Loucy (cell line): ENCODE measurements around the gene ACP6.

Source experiments
- H2AFZ ChIP-seq: fragments of 200-600 bp; sonication (generic); 2 replicates; pipeline ENCODE4 v1.6.0; 2016; ENCODE audit warnings: antibody characterized with exemption, mild to moderate bottlenecking, low read length, moderate library complexity
- H3F3A ChIP-seq: fragments of 200-600 bp; 2 replicates; pipeline ENCODE4 v1.6.0; 2016; ENCODE audit warnings: antibody characterized with exemption, low read depth, mild to moderate bottlenecking
- H3K27me3 ChIP-seq: fragments of 200-600 bp; sonication (generic); 2 replicates; pipeline ENCODE4 v1.6.1; 2014; ENCODE audit warnings: low read length, mild to moderate bottlenecking; ENCODE audit not compliant: insufficient read depth, poor library complexity, severe bottlenecking
- H3K36me3 ChIP-seq: fragments of 200-600 bp; sonication (generic); 2 replicates; pipeline ENCODE4 v1.6.1; 2016; ENCODE audit warnings: low read length; ENCODE audit not compliant: insufficient read depth
- H3K4me1 ChIP-seq: fragments of 200-600 bp; sonication (generic); 2 replicates; pipeline ENCODE4 v1.5.1; 2014; ENCODE audit warnings: low read length, mild to moderate bottlenecking; ENCODE audit not compliant: insufficient read depth, poor library complexity, severe bottlenecking
- H3K4me2 ChIP-seq: fragments of 200-600 bp; sonication (generic); 2 replicates; pipeline ENCODE4 v1.6.0; 2014; ENCODE audit warnings: antibody characterized with exemption, low read length, low read depth, mild to moderate bottlenecking; ENCODE audit not compliant: poor library complexity, severe bottlenecking
- H3K4me3 ChIP-seq: fragments of 200-600 bp; sonication (generic); 2 replicates; pipeline ENCODE4 v1.5.1; 2014; ENCODE audit warnings: low read length, mild to moderate bottlenecking, mixed read lengths; ENCODE audit not compliant: poor library complexity, severe bottlenecking
- H3K79me2 ChIP-seq: fragments of 200-600 bp; sonication (generic); 2 replicates; pipeline ENCODE4 v1.6.1; 2014; ENCODE audit warnings: low read length; ENCODE audit not compliant: insufficient read depth
- H3K9ac ChIP-seq: fragments of 200-600 bp; sonication (generic); 2 replicates; pipeline ENCODE4 v1.6.0; 2014; ENCODE audit warnings: mild to moderate bottlenecking, low read depth, low read length, moderate library complexity; ENCODE audit not compliant: poor library complexity, severe bottlenecking
- H3K9me2 ChIP-seq: fragments of 200-600 bp; sonication (generic); replicated peaks from 2 replicates; pipeline ENCODE4 v1.6.1; 2016; ENCODE audit warnings: low read depth, low read length, mixed read lengths
- H3K9me3 ChIP-seq: fragments of 200-600 bp; sonication (generic); 2 replicates; pipeline ENCODE4 v1.6.1; 2014; ENCODE audit warnings: mild to moderate bottlenecking, antibody characterized with exemption, low read length, low read depth; ENCODE audit not compliant: insufficient read depth
- H4K20me1 ChIP-seq: fragments of 200-600 bp; sonication (generic); 2 replicates; pipeline ENCODE4 v1.6.0; 2014; ENCODE audit warnings: antibody characterized with exemption, low read length, mild to moderate bottlenecking; ENCODE audit not compliant: insufficient read depth, poor library complexity, severe bottlenecking
- CTCF ChIP-seq: fragments of 200-600 bp; sonication (generic); conservative IDR thresholded peaks from 2 replicates; pipeline ENCODE4 v1.5.1; 2014; ENCODE audit warnings: mild to moderate bottlenecking, antibody characterized with exemption, low read length
- EZH2phosphoT487 ChIP-seq: fragments of 200-600 bp; IDR thresholded peaks from 2 replicates; pipeline ENCODE4 v1.6.1; 2018; ENCODE audit warnings: antibody characterized with exemption, mild to moderate bottlenecking, moderate library complexity, borderline replicate concordance

The ACP6 gene

GRCh38 chr1:147654511-147654910 lies 15.8 kb downstream of the ACP6 start:
- no peaks in the 10 kb centered on the region for H3K9me3 ChIP-seq
- no peak overlapping the region for H3K9ac ChIP-seq
- no peaks in the 10 kb centered on the region for H3F3A ChIP-seq
- no peaks in the 10 kb centered on the region for H3K4me1 ChIP-seq
- H2AFZ ChIP-seq = no peak overlapping the region
- TF ChIP-seq EZH2phosphoT487 (no peak), CTCF (no peak)
- no peaks in the 10 kb centered on the region for H4K20me1 ChIP-seq
- peaks cover 28% of the 10 kb centered on the region; the same call in 1 of the 2 replicates for H3K36me3 ChIP-seq
- H3K4me2 ChIP-seq = no peak overlapping the region
- H3K79me2 ChIP-seq = no peaks in the 10 kb centered on the region
- H3K9me2 ChIP-seq = no peaks in the 10 kb centered on the region
- no peaks in the 10 kb centered on the region for H3K27me3 ChIP-seq
- H3K4me3 ChIP-seq = no peak overlapping the region

DNA sequence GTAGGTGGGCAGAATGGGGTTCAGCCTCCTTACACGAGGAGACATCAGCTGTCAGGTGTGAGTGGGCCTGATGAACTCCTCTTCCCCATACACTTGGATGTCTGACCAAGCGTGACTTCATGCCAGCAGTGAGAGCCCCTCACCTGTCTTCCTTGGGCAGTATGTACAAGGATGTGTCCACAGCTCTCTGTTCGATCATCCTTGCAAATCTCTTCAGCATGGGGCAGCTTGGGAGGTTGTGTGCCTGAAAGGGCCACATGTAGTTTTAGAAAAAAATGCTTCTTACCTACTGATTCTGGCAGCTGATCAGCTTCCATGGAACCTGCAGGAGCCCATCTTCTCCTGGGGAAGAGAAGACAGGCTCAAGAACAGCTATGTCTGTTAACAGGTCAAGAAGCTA lies 18.0 kb downstream of the ACP6 start:
- H3K9me3 ChIP-seq = no peaks in the 10 kb centered on the region
- H3F3A ChIP-seq = no peaks in the 10 kb centered on the region
- H3K9ac ChIP-seq = no peak overlapping the region
- no peak overlapping the region for H3K4me2 ChIP-seq
- no peaks in the 10 kb centered on the region for H4K20me1 ChIP-seq
- peaks cover 23% of the 10 kb centered on the region; the same call in 1 of the 2 replicates for H3K36me3 ChIP-seq
- H3K79me2 ChIP-seq = no peaks in the 10 kb centered on the region
- no peak for TF ChIP-seq EZH2phosphoT487
- no peak for TF ChIP-seq CTCF
- no peak overlapping the region for H2AFZ ChIP-seq
- H3K27me3 ChIP-seq = no peaks in the 10 kb centered on the region
- peaks cover 16% of the 10 kb centered on the region for H3K4me1 ChIP-seq
- no peaks in the 10 kb centered on the region for H3K9me2 ChIP-seq
- no peak overlapping the region for H3K4me3 ChIP-seq

- Histone ChIP-seq H2AFZ (no peak overlapping the region), H3K9ac (no peak overlapping the region), H3K9me3 (no peaks in the 10 kb centered on the region), H3K4me1 (peaks cover 22% of the 10 kb centered on the region), H3K79me2 (no peaks in the 10 kb centered on the region), H3K36me3 (peaks cover 23% of the 10 kb centered on the region; the same call in 1 of the 2 replicates), H3K27me3 (no peaks in the 10 kb centered on the region), H3F3A (no peaks in the 10 kb centered on the region), H3K4me2 (no peak overlapping the region), H4K20me1 (no peaks in the 10 kb centered on the region), H3K4me3 (no peak overlapping the region), H3K9me2 (no peaks in the 10 kb centered on the region)
- TF ChIP-seq CTCF (no peak), EZH2phosphoT487 (no peak)
Measured at GRCh38 chr1:147651466-147651865, 18.9 kb downstream of the ACP6 start.
